ENCODE measurements around the gene BMP2. TPM values are rescaled to one million over a fixed set of nuclear protein-coding genes. Genes with fewer than 3 reads are reported as not detected.

Gene BMP2
- total and polyA plus RNA-seq, 2 experiments from 2014 or later = 0.73 to 1.0 TPM

- Histone ChIP-seq H3K4me2 (no peak overlapping the region), H3K4me1 (ENCODE audit: insufficient read depth) (peaks cover 22% of the 10 kb centered on the region), H3K79me2 (replicated peaks; ENCODE audit: insufficient read depth) (no peaks in the 10 kb centered on the region), H3K36me3 (ENCODE audit: insufficient read depth) (no peaks in the 10 kb centered on the region), H2AFZ (no peak overlapping the region), H3K27ac (ENCODE audit: low read depth) (no peak overlapping the region), H3F3A (replicated peaks; ENCODE audit: low read depth) (no peaks in the 10 kb centered on the region), H3K27me3 (ENCODE audit: insufficient read depth) (no peaks in the 10 kb centered on the region), H3K4me3 (no peak overlapping the region), H4K20me1 (replicated peaks; ENCODE audit: insufficient read depth) (no peaks in the 10 kb centered on the region), H3K9me2 (ENCODE audit: insufficient read depth) (no peaks in the 10 kb centered on the region)
- H3K36me3 Mint-ChIP-seq (ENCODE audit: low read depth) = peaks cover 2% of the 10 kb centered on the region; the same call in 1 of the 3 replicates
- H3K9me3 Mint-ChIP-seq = peaks cover 1% of the 10 kb centered on the region; the same call in 2 of the 3 replicates
- no peak overlapping the region for H3K4me3 Mint-ChIP-seq
- H3K27me3 Mint-ChIP-seq (ENCODE audit: insufficient read depth, low read depth, poor library complexity) = peaks cover 3% of the 10 kb centered on the region
- TF ChIP-seq STAT1 (IDR thresholded peaks at IDR 0.05; ENCODE audit: unreplicated experiment) = no peak
- DNase-seq (ENCODE audit: low spot score) (no peak), ATAC-seq (no peak)
- no peak overlapping the region for H3K27ac Mint-ChIP-seq
- H3K4me1 Mint-ChIP-seq = peaks cover 39% of the 10 kb centered on the region
Measured at GRCh38 chr20:6811262-6812035, 44.0 kb downstream of the BMP2 start.

- H3F3A ChIP-seq (replicated peaks; ENCODE audit: low read depth) = no peaks in the 10 kb centered on the region
- no peak overlapping the region for H2AFZ ChIP-seq
- no peaks in the 10 kb centered on the region for H3K36me3 ChIP-seq (ENCODE audit: insufficient read depth)
- no peak overlapping the region for H3K4me3 Mint-ChIP-seq
- H3K79me2 ChIP-seq (replicated peaks; ENCODE audit: insufficient read depth) = no peaks in the 10 kb centered on the region
- peak; percentile 30 for DNase-seq (ENCODE audit: low spot score)
- H3K27me3 ChIP-seq (ENCODE audit: insufficient read depth) = no peaks in the 10 kb centered on the region
- peaks cover 2% of the 10 kb centered on the region; the same call in 1 of the 3 replicates for H3K36me3 Mint-ChIP-seq (ENCODE audit: low read depth)
- peak overlapping the region; percentile 39; the same call in 1 of the 2 replicates for H3K4me2 ChIP-seq
- no peak overlapping the region for H3K27ac Mint-ChIP-seq
- peaks cover 22% of the 10 kb centered on the region for H3K4me1 ChIP-seq (ENCODE audit: insufficient read depth)
- H3K9me2 ChIP-seq (ENCODE audit: insufficient read depth) = no peaks in the 10 kb centered on the region
- no peak overlapping the region for H3K27ac ChIP-seq (ENCODE audit: low read depth)
- H3K27me3 Mint-ChIP-seq (ENCODE audit: insufficient read depth, low read depth, poor library complexity) = peaks cover 3% of the 10 kb centered on the region
- ATAC-seq = peak; percentile 63
- H4K20me1 ChIP-seq (replicated peaks; ENCODE audit: insufficient read depth) = no peaks in the 10 kb centered on the region
- H3K4me3 ChIP-seq = no peak overlapping the region
- H3K9me3 Mint-ChIP-seq = no peaks in the 10 kb centered on the region; the same call in 2 of the 3 replicates
- H3K4me1 Mint-ChIP-seq = peaks cover 39% of the 10 kb centered on the region
- TF ChIP-seq ZNF462 (CRISPR knock-in tag; IDR thresholded peaks at IDR 0.05) (no peak), REST (IDR thresholded peaks at IDR 0.05; ENCODE audit: unreplicated experiment) (no peak), ZNF114 (CRISPR knock-in tag; IDR thresholded peaks at IDR 0.05) (no peak), CREB1 (CRISPR knock-in tag; IDR thresholded peaks at IDR 0.05; ENCODE audit: low read depth) (no peak), ZNF331 (CRISPR knock-in tag; IDR thresholded peaks at IDR 0.05; ENCODE audit: low read depth) (no peak), NANOG (IDR thresholded peaks at IDR 0.05; ENCODE audit: borderline replicate concordance) (no peak), STAT1 (IDR thresholded peaks at IDR 0.05; ENCODE audit: unreplicated experiment) (no peak), EZH2 (IDR thresholded peaks at IDR 0.05; ENCODE audit: low read depth, unreplicated experiment) (no peak), EZH2phosphoT487 (IDR thresholded peaks at IDR 0.05; ENCODE audit: unreplicated experiment) (no peak), ETS1 (IDR thresholded peaks at IDR 0.05) (no peak)
Measured at GRCh38 chr20:6812530-6812929, 45.0 kb downstream of the BMP2 start.
